Stimulated activated CD4-positive, alpha-beta T cell treated with anti-CD3 and anti-CD28 coated beads, Interleukin-4, amount 100 ng/mL, for 4 hours (primary cell): ENCODE measurements around the gene MAP3K9.

Source experiments
- DNase-seq, 2 experiments: peaks; one replicate each; pipeline ENCODE4 v3.0.0-alpha.2; 2020

The MAP3K9 gene

GRCh38 chr14:70780396-70781075, 28.8 kb downstream of the MAP3K9 start:
- no peak for DNase-seq

- DNase-seq, result no peak
Observed at GRCh38 chr14:70779667-70780066, 29.6 kb downstream of the MAP3K9 start.

- DNase-seq, result no peak
Observed at GRCh38 chr14:70776197-70776596, 33.1 kb downstream of the MAP3K9 start.

- DNase-seq, result no peak
Observed at GRCh38 chr14:70773182-70773862, 36.0 kb downstream of the MAP3K9 start.

GRCh38 chr14:70771781-70772212, 37.5 kb downstream of the MAP3K9 start:
- no peak for DNase-seq

GRCh38 chr14:70770490-70770889, 38.8 kb downstream of the MAP3K9 start:
- no peak for DNase-seq

- DNase-seq, result no peak
Observed at GRCh38 chr14:70759398-70759797, 49.9 kb downstream of the MAP3K9 start.

GRCh38 chr14:70755655-70756054, 53.7 kb downstream of the MAP3K9 start:
- DNase-seq, result no peak

GRCh38 chr14:70754991-70755390, 54.3 kb downstream of the MAP3K9 start:
- no peak for DNase-seq

- DNase-seq, result no peak
Observed at GRCh38 chr14:70753518-70753953, 55.8 kb downstream of the MAP3K9 start.

- no peak for DNase-seq
Observed at GRCh38 chr14:70748422-70748821, 60.9 kb downstream of the MAP3K9 start.

GRCh38 chr14:70744641-70745040, 64.7 kb downstream of the MAP3K9 start:
- DNase-seq, result no peak

- DNase-seq, result no peak
Observed at GRCh38 chr14:70742316-70742715, 67.0 kb downstream of the MAP3K9 start.

GRCh38 chr14:70741482-70741881, 67.8 kb downstream of the MAP3K9 start:
- DNase-seq, result no peak

GRCh38 chr14:70735043-70735442, 74.3 kb downstream of the MAP3K9 start:
- no peak for DNase-seq

- DNase-seq, result no peak
Observed at GRCh38 chr14:70731447-70732239, 77.7 kb downstream of the MAP3K9 start.

- DNase-seq, result no peak
Observed at GRCh38 chr14:70730393-70730792, 78.9 kb downstream of the MAP3K9 start.

GRCh38 chr14:70726651-70727375, 82.5 kb downstream of the MAP3K9 start:
- no peak for DNase-seq

GRCh38 chr14:70724944-70725343, 84.4 kb downstream of the MAP3K9 start:
- DNase-seq, result no peak

GRCh38 chr14:70724110-70724509, 85.2 kb downstream of the MAP3K9 start:
- DNase-seq, result no peak

GRCh38 chr14:70723276-70723675, 86.0 kb downstream of the MAP3K9 start:
- no peak for DNase-seq

GRCh38 chr14:70722418-70722817, 86.9 kb downstream of the MAP3K9 start:
- no peak for DNase-seq

GRCh38 chr14:70721542-70721941, 87.8 kb downstream of the MAP3K9 start:
- no peak for DNase-seq
